GM18519 (cell line): ENCODE data around the gene TTYH2.

Source experiments
- ATAC-seq: cut with Tn5 transposase; IDR thresholded peaks from one replicate; pipeline ENCODE4 v1.9.1; 2021; ENCODE audit warnings: mild to moderate bottlenecking, moderate library complexity; ENCODE audit not compliant: unreplicated experiment, low FRiP score

TTYH2 gene

DNA sequence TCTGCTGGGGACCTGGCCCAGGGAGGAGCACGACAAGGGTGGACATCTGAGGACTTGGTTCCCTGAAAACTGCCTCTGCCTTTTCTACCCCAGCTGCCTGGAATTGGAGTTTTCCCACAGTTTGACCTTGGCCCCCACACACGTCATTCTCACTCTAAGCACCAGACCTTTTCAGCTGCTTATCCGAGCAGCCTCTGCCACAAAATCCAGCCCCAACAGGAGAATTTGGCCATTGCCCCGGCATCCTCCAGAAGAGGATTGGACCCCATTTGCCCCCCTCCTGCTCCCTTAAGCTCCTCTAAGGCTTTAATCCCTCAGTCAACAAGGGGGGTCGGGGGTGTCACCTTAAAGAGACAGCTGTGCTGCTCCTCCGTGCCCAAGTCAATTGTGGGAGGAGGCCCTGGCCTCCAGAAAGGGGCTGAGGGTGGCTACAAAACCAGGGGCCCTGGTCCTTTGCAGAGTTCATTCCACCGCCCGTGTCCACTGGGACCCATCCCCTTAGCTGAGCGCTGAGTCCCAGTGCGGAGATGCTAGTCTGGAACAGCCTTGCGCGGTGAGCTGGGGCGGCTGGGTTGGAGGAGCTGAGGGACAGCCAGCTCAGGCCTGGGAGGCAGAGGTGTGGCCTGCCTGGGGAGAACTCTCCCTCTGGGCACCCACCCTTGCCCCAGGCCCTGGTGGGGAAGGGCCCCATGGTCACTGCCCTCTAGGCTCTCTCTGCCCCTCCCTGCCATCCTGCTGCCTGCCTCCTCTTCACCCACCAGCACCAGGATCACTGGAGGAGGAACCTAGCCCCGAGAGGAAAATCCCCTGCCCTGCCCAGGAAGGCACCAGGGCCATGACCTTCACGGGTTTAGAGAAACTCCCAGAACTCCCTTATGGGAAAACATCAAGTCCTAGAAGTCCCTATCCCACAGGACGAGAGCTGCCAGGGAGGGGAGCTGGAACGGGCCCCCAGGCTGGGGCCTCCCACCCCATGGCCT lies 18.8 kb downstream of the TTYH2 start:
- no peak for ATAC-seq

DNA sequence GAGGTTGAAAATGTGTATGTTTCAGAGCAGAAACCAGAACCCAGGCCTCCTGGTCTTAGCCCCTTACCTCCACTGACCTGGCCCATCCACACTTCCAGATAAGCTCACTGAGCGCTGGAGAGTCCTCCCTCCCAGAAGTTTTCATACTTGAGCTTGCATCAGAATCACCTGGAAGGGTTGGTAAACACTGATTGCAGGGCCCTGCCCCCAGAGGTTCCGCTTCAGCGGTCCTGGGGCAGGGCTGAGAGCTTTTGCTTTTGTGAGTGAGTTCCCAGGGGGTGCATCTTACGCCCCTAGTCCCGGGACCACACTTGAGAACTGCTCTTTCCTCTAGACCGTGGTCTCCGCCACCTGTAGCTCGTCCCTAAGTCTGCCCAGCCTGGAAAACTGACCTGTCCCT lies 20.6 kb downstream of the TTYH2 start:
- ATAC-seq: no peak

DNA sequence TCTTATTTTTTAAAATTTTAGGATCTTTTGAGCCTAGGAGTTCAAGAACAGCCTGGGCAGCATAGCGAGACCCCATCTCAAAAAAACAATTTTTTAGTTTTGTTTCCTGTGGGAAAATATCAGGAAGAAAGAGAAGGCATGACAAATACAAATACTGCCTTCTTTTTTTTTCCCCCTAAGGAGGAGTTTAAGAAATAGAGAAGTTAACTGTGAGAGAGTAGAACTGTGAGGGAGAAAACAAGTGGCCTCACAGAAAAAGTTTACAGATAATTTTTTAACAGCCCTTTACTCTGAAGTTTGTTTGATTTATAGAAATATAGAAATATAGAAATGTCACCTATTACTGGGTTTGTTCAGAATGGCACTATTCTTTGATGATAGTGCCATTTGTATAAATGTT lies 21.1 kb downstream of the TTYH2 start:
- no peak for ATAC-seq

DNA sequence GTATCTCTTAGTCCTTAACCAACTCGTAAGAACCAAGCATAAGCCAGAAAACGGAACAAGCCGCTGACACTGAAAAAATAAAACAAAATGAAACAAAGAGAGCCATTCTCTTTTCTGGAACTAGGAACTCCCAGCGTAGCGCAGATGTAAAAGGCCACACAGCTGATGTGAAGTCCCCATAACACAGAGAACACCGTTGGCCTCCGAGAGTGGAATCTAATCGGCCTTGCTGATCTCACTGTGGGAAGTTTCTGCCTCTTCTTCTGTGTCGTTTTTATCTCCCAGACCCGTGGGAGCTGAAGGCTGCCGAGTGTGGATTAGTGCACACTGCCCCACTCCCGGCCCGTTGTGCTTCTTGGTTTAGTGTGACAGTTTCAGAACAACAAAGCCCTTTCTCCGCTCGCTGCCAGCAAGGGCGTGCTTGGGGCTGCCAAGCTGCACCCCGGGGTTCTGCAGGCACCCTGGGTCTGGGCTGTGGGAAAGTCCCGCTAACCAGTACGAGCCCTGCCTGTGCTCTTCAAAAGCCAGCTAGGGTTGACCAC lies 21.7 kb downstream of the TTYH2 start:
- no peak for ATAC-seq

DNA sequence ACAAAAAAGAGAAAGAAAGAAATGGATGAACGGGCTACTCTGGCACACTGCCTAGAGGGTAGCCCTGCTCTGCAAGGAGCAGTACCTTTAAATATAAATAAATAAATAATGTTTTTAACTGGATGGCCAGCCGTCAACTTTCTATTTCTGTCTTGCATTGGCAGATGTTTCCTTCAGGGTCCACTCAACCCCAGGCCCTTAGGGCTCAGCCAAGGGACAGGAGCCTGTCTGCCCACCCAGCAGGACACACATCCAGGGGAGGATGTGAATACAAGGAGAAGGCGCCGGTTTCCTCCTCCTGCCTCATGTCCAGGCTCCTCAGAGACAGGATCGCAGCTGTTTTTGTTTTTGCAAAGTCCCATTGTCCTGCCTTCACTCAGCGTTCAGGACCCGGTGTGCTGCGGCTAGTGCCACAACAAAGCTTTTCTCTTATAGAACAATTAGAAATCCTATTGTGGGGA lies 22.6 kb downstream of the TTYH2 start:
- ATAC-seq: no peak

DNA sequence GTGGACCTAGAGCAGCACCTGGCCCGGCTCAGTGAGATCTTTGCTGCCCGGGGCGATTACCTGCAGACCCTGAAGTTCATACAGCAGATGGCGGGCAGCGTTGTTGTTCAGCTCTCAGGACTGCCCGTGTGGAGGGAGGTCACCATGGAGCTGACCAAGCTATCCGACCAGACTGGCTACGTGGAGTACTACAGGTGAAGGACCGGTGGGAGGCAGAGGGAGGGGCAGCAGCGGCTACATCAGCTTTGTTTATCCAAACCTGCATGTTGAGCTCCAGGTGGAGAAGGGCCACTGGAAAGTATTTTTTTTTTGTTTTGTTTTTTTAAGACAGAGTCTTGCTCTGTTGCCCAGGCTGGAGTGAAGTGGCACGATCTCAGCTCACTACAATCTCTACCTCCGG lies 23.9 kb downstream of the TTYH2 start:
- no peak for ATAC-seq

DNA sequence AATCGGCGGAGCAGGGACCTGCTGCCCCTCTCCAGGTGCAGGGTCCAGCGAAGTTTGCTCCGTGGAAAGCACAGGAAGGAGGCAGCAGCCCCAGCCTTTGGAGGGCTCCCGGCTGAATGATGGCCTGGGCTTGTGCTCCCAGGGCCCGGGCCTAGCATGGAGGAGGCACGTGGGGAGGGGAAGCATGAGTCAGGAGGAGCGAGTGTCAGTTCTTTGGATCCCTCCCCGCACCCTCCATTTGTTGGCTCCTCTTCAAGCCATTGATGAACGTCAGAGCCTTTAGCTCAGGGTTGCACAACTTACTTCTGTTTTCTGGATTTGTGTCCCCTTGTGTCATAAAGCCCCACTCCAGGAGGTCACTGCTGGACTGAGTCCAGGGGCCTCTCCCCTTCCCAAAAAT lies 25.8 kb downstream of the TTYH2 start:
- ATAC-seq: no peak

DNA sequence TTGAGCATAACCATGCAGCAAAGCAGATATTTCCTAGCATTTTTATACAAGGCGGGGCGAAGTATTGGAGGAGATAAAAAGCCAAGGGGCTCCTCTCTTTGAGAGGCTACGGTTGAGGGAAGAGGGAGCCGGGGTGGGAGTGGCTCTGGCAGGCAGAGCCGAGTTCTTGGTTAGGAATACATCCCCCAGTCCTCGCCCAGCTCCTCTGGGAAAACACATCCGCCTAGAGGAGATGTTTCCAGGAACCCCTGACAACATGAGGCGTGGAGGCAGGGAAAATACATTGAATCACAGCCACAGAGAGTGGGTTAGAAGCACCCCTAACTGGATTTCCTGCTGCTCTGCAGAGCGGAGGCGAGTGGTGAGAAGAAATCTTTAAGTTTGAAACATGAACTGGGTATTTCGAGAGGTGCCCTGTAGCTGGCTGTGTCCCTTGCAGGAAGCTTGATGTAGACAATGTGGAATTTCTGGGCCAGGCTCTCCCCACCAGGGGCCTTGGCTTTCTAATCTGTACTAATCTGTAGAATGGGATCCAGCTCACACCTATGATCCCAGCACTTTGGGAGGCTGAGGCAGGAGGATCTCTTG lies 27.3 kb downstream of the TTYH2 start:
- no peak for ATAC-seq

DNA sequence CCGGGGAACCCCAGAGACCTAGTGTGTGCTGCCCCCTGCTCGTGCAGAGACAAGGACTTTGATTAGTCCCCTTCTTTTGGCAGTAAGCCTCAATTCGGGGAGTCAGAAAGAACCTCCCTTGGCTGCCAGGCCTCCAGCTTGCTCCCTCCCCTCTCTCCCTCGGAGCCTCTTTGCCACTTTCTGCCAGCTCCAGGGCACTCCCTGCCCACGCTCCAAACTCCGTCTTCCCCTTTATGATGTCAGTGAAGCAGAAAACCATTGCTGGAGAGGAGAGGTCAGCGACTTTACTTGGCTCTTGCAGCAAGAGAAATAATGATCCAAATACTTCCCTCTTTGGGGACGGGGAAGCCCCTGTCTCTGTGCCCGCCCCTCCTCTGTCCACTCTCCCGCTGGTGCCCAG lies 28.1 kb downstream of the TTYH2 start:
- no peak for ATAC-seq

DNA sequence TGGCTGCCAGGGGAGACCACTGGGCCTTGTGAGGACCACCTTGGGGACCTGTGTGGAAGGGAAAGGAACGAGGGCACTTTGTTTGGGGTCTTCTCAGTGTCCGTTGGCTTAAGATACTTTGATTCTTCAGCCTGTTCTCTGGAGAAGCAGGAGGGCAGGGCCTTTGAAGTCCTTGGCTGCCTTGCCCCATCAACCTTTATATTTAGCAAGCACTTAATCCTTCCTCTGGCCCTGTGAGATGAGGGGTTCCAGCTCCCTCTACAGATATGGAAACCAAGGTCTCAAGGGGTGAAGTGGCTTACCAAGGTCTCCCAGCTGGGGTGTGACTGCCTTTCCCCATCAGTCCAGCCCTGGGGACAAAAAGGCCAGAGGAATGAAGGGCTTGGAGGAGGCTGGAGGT lies 28.5 kb downstream of the TTYH2 start:
- ATAC-seq: no peak

DNA sequence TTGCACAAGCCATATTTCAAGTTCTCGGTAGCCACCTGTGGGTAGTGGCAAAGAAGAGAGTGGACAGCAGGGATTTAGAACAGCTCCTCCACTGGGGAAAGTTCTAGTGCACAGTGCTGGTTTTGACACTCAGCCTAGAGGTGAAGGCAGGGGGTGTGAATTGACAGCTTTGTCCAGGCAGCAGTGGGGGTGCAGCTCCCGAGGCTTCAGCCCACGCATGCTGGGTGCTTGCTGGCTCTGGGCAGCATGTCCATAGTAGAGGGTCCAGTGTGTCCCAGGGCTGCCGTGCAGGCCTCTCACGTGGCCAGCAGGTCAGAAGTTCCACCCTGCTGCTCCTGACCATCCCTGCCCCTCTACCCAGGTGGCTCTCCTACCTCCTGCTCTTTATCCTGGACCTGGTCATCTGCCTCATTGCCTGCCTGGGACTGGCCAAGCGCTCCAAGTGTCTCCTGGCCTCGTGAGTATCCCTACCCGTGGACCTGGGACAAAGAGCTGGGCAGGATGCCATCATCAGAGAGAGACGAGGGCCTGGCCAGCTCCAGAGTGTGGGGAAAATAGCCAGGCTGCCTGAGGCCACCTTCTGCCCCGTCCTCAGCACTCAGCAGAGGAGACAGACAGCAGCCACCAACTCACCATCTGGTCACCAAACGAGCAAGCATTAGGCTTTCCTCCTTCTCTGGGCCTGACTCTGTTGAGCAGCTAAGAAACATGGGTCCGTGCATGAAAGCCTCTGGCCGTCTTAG lies 29.8 kb downstream of the TTYH2 start:
- ATAC-seq: no peak

DNA sequence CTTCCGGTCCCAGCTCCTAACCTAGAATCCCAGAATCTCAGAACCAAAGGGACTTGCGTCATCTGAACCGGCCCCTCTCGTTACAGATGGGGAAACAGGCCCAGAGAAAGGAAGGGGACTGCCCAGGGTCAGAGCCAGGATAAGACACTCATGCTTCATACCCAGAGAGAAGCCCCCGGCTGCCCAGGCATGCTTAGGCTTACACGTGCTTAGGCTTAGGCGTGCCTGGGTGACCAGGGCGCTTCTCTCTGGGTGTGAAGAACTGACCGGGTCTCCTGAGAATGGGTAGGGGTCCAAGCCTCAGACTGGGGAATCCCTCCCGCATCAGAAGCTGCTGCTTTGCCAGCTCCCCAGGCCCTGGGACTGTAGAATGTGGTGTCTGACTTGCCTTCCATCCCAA lies 30.8 kb downstream of the TTYH2 start:
- no peak for ATAC-seq

DNA sequence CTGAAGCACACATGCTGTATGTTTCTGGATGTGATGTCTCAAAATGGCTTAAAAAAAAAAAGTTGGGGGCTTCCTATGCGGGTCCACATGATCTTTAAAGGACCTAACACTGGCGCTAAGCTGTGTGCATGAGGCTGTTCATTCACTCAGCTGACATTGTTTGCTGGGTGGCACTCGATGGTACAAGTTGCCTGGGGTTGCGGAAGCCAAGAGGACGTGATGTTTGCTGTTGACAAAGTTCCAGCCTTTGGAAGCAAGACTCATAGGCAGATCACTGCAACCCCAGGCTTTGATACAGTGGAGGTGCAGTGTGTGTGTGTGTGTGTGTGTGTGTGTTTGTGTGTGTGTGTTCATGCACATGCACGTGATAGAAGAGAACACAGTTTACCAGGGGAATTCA lies 31.2 kb downstream of the TTYH2 start:
- ATAC-seq: no peak

DNA sequence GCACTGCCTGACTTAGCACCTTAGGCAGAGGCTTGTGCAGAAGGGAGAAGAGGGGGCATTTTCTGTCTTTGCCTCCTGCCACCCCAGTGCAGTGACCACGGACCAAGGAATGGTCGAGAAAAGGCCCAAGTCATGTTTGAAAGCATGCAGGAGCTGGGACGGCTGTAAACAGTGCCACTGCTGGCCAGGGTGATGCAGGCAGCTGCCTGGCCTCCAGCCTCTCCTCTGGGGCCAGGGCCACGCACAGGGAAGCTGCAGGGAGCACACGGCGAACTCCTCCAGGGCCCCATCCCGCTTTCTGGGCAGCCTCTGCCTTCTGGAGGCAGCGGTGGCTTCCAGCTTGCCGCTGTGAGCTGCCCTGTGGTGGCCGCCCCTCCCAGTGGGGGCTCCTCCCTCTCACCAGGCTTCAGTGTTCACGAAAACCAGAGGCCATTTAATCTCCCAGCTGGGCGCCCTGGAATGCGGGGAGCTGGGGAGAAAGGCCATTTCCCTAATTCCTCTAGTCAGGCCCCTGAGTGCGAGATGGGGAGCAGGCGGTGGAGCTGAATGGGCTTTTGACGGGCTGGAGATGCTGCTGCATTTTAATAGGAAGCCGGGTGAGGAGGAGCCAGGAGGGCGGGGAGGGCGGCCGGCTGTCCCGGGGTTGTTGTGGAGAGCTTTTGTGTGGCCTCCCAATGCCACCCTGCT lies 31.9 kb downstream of the TTYH2 start:
- ATAC-seq: no peak

DNA sequence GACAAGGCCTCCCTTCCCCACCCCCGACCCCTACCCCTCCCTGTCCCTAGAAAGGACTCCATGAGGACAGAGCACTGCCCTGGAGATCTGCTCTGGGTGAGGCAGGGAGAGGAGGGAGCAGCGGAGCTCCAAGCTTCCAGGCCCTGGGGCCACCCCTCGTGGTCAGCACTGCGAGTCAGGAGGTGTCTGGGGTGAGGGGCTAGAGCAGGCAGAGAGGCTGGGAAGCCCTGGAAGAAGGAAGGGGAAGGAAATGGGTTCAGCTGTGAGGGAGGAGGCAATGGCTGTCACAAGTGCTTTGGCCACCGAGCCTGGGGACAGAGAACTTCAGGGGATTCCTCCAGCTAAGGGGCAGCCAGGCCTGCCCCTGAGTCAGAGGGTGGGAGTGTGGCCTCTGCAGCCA lies 32.5 kb downstream of the TTYH2 start:
- ATAC-seq: no peak

DNA sequence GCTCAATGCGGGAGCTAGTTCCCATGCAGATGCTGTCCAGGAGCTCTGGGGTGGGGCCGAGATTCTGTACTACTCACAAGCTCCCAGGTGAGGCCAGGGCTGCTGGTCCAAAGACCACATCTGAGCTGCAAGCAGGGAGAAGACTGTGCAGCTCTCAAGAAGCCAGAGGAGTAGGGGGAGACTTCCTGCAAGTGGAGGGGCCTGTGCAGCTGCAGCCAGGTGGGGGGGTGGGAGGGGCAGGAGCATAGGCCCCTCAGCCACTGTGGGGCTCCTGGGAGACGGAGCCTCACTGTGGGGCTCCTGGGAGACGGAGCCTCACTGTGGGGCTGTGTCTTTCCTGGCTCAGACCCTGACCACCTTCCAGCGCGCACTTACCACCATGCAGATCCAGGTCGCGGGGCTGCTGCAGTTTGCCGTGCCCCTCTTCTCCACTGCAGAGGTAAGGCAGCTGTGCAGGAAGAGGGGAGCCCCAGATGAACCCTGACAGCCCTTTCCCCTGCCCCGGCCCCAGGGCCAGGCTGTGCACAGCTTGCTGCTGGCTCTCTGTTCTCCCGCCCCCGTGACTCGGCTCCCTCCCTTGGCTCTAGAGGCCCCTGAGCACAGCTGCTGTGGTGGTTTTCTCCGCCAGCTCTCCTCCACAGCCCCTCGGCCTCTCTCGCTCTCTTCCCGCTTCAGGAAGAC lies 36.4 kb downstream of the TTYH2 start:
- ATAC-seq: no peak

DNA sequence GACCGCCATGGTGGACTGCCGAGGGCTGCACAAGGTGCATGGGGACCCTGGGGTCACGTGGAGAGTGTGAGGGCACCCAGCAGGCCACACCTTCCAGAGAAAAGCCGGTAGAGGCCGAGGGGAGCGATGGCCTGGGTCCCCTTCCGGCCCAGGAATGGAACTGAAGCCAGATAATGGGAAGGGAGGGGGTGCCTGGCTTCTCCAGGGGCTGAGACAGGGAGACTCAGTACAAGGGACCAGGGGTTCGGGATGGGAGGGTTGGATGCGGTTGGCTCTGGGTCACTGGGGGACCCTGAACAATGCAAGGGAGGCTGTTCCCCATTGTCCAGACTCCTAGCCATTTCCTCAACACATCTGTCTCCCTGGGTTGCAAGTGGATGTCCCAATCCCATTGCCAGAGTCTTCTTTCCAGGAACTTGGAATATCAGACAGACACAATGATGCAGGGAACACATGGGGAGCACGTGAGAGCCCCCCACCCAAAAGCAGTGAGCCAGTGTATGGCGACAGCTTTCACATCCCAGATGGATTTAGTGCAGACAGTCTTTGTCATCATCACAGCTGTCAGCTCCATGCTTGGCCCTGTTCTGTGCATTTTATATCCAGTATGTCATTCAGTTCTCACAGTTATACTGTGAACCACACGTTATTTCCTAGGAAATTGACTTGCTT lies 37.1 kb downstream of the TTYH2 start:
- ATAC-seq: no peak

DNA sequence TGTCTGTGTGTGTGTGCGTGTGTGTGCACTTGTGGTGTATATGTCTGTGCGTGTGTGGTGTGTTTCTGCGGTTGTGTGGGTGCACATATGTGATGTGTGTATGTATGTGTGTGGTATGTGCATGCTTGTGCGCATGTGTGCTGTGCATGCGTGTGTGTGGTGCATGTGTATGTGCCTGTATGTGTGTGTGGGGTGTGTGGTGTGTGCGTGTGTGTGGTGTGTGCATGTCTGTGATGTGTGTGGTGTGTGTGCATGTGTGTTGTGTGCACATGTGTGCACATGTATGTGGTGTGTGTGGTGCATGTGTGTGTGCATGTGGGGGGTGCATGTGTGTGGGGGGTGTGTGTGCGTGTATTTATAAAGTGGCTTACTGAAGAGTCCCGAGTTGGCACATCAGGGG lies 37.7 kb downstream of the TTYH2 start:
- ATAC-seq: no peak

DNA sequence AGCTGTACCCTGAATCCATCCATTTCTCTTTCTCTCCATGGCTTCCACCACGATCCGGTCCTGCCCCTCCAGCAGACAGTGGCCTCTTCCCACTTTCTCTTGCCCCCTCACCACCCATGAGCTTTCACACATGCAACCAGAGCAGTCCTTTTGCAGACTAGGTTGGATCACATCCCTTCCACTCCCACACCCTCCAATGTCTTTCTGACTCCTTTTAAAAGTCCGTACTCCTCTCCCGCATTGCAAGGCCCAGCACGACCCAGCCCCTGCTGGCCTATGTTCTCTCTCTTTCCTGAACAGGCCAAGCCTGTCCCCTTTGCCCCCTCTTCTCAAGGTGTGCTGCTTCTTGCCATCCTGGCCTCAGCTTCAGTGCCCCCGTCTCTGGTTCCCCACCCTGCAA lies 38.2 kb downstream of the TTYH2 start:
- no peak for ATAC-seq
